ENCODE data around the gene RILPL2.
"Not testable (repeated sequence)": the region's sequence is repeated elsewhere in the genome, so short reads cannot be mapped to it uniquely, and the experiment has no call there.

The RILPL2 gene

GRCh38 chr12:123449856-123450255 lies 13.4 kb upstream of the RILPL2 start:
- no peak for DNase-seq (ENCODE audit: low spot score)

DNA sequence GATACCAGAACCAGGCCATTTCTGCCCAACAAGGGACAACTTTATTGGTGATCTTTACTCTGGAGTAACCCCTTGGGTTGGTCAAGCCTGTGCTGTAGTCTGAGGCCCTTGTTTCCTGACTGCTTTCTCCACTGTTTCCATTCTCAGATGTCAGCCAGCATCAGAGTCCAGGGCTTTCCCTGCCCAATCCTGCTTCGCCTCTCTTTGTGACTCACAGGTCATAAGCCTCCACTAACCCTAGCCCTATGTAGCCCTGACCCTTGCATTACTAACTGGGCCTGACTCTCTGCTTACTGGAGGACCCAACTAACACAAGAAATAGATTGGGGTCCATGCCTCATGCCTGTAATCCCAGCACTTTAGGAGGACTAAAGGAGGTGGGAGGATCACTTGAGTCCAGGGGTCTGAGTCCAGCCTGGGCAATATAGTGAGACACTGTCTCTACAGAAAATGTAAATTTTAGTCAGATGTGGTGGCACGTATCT lies 12.8 kb upstream of the RILPL2 start:
- no peak for DNase-seq (ENCODE audit: low spot score)

DNA sequence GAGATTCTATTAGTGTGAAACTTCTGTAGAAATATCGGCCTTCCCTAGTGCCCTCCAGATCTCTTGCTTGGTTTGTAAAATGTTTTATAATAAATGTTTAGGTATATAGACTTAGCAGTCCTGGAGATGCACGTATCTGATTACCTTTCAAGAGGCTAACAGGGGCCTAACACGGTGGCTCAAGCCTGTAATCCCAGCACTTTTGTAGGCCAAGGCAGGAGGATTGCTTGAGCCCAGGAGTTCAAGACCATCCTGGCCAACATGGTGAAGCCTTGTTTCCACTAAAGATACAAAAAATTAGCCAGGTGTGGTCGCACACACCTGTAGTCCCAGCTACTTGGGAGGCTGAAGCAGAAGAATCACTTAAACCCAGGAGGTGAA lies 9.8 kb upstream of the RILPL2 start:
- no peak for DNase-seq (ENCODE audit: low spot score)

DNA sequence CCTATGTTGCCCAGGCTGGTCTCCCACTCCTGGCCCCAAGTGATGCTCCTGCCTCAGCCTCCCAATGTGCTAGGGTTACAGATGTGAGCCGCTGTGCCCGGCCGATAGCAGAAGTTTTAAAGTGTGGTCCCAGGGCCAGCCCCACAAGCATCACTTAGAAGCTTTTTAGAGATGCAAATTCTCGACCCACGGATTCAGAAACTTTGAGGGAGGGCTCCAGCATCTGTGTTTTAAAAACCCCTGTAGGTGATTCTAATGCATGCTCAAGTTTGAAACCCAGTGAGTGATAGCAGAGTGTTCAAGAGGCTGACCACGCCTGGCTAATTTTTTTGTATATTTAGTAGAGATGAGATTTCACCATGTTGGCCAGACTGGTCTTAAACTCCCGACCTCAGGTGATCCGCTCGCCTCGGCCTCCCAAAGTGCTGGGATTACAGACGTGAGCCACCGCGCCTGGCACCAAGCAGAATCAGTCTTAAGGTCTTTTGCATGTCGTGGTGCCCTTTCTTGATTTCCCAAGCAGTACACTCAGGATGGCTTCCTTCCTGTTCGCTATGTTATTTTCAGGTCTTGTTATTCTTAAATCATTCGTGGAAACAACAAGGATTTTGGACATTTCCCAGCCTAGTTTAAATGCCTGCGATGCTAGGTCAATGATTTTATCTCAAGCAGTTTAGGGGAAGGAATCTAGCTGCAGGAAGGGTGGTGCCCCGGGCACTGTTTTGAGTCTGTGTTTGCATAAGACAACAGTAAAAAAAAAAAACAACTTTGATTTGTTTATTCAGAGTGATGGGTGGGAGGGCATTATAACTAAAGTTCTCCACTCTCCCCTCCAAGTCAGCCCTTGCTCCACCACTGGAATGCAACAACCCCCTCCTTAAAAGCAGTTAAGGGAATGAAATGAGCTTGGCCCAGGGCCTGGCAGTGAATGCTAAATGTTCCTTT lies 9.2 kb upstream of the RILPL2 start:
- no peak for DNase-seq (ENCODE audit: low spot score)

DNA sequence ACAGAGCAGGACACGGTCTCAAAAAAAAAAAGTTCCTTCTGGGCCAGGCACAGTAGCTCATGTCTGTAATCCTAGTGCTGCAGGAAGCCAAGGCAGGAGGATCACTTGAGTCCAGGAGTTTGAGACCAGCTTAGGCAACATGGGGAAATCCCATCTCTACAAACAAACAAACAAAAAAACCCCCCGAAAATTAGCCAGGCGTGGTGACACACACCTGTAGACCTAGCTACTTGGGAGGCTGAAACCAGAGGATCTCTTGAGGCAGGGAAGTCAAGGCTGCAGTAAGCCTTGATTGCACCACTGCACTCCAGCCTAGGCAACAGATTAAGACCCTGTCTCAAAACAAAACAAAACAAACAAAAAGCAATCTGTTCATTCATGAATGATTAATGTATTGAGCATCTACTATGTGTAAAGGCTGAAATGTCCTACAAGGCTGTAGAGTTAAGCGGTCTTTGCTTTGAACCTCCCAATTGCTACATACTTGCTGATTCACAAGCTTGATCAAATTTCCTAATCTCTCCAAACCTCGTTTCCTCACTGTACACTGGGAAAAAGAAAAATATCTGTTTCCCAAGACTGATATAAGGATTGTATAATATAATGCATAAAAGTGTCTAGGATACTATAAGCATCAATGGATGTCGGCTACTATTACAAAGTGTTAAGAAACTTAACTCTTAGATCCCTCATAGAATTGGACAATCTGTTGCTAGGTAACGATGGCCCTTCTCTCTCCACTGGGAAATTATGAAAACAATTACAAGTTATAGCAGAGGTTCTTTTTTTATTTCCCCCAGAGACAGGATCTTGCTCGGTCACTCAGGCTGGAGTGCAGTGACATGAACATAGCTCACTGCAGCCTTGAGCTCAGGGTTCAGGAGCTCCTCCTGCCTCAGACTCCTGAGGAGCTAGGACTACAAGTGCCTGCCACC lies 7.9 kb upstream of the RILPL2 start:
- no peak for DNase-seq (ENCODE audit: low spot score)

GRCh38 chr12:123442774-123443173 lies 6.3 kb upstream of the RILPL2 start:
- no peak for DNase-seq (ENCODE audit: low spot score)

GRCh38 chr12:123441523-123442164 lies 5.2 kb upstream of the RILPL2 start:
- no peak for DNase-seq (ENCODE audit: low spot score)

GRCh38 chr12:123435636-123436016 lies 858 bp downstream of the RILPL2 start:
- no peak for DNase-seq (ENCODE audit: low spot score)

GRCh38 chr12:123433615-123434014 lies 2.9 kb downstream of the RILPL2 start:
- DNase-seq (ENCODE audit: low spot score), result no peak

DNA sequence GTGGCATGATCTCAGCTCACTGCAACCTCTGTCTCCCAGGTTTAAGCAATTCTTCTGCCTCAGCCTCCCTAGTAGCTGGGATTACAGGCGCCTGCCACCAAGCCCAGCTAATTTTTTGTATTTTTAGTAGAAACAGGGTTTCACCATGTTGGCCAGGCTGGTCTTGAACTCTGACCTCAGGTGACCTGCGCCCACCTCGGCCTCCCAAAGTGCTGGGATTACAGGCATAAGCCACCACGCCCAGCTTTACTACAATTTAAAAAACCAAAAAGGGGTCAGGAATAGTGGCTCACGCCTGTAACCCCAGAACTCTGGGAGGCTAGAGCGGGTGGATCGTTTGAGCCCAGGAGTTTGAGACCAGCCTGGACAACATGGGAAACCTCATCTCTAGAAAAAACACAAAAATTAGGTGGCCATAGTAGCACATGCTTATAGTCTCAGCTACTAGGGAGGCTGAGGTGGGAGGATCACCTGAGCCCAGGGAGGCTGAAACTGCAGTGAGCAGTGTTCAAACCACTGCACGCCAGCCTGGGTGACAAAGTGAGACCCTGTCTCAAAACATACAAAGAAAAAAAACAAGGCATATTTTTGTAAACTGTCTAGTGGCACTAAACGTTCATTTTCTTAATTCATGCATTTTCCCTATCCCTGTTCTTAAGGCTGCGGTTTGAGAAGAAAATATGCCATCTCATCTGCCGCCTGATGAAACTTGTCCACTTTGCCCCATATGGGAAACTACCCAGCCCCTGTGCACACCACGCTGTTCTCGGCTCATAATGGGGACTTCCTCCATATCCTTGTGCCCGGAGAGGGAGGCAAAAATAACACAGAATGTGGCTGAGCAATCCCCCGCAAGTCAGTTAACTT lies 4.3 kb downstream of the RILPL2 start:
- DNase-seq (ENCODE audit: low spot score), result not testable (repeated sequence)

- DNase-seq (ENCODE audit: low spot score), result not testable (repeated sequence)
Observed at GRCh38 chr12:123429101-123429500, 7.4 kb downstream of the RILPL2 start.

DNA sequence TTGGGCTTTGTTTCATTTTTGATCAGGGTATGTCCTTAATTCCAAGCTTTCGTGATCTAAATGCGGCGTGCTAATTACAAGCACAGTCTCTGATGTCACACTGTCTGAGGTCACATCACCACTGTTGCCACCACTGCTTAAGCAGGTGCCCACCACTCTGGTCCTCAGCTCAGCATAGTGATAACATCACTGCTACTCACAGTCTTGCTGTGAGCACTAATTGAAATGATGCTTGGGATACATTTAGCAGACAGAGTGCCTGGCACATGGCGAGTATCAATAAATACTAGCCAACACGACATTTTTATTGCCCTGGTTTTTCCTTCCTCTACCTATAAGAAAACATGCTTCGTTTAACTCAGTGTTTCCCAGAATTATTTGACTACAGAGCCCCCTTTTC lies 7.9 kb downstream of the RILPL2 start:
- DNase-seq (ENCODE audit: low spot score), result no peak

DNA sequence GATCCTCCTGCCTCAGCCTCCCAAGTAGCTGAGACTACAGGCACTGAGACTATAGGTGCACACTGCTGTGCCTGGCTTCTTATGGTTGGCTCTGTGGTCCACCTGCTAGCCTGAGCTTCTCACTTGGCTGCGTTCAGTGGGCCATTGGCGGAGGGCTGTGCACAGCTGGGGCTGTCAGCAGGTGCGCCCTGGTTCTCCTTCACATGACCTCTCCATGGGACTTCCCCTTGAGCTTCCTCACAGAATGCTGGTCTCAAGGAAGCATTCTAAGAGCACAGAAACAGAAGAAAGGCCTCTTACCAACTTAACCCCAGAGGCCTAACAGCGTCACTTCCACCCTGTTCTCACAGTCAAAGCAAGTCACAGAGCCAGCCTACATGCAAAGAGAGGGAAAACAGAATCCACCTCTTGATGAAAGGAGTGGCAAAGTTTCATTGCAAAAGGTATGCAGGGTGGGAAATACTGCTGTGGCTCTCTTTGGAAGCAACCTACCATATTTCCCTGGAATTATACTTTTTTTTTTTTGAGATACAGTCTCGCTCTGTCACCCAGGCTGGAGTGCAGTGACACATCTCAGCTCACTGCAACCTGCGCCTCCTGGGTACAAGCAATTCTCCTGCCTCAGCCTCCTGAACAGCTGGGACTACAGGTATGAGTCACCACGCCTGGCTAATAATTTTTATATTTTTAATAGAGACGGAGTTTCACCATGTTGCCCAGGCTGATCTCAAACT lies 9.3 kb downstream of the RILPL2 start:
- DNase-seq (ENCODE audit: low spot score), result no peak

- no peak for DNase-seq (ENCODE audit: low spot score)
Observed at GRCh38 chr12:123421314-123421713, 15.2 kb downstream of the RILPL2 start.

GRCh38 chr12:123410041-123410412 lies 26.5 kb downstream of the RILPL2 start:
- DNase-seq (ENCODE audit: low spot score), result no peak

GRCh38 chr12:123409284-123410040 lies 27.0 kb downstream of the RILPL2 start:
- DNase-seq (ENCODE audit: low spot score), result not testable (repeated sequence)

DNA sequence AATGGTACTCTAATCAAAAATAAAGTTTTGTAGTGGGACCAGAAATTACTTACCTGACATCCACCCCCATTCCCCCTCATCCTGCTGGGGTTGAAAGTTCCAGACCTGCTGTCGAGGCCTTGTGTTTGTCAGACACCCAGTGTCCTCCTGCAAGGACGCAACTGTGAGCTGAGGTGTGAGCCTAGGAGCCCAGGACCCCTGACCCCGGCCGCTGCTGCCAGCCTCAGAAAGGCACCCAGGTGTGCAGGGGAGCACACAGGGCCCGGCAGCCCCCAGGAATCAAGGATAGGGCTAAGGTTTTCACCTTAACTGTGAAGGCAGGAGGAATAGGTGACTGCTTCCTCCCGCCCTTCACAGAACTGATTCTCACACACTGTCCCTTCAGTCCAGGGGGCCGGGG lies 27.9 kb downstream of the RILPL2 start:
- DNase-seq (ENCODE audit: low spot score), result not testable (repeated sequence)

DNA sequence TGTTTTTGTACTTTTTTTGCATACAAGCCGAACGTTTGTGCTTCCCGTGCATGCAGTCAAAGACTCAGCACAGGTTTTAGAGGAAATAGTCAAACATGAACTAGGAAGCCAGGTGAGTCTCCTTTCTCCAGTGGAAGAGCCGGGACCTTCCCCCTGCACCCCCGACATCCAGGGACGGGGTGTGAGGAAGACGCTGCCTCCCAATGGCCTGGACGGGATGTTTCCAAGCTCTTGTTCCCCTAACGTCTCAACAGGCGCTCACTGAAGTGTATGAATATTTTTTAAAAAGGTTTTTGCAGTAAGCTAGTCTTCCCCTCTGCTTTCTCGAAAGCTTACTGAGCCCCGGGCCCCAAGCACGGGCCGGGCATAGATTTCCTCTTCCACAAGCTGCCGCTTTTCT lies 28.6 kb downstream of the RILPL2 start:
- DNase-seq (ENCODE audit: low spot score), result not testable (repeated sequence)

DNA sequence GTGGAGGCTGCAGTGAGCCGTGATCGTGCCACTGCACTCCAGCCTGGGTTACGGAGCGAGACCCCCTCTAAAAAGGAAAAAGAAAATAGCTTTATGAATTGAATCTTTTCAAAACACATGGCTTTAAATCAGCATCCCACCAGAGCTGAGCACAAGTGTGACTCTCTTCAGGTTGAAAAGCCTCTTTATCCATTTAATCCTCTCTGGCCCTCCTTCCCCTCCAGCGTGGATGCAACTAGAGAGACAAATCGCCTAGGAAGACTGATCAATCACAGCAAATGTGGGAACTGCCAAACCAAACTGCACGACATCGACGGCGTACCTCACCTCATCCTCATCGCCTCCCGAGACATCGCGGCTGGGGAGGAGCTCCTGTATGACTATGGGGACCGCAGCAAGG lies 29.2 kb downstream of the RILPL2 start:
- DNase-seq (ENCODE audit: low spot score), result not testable (repeated sequence)

DNA sequence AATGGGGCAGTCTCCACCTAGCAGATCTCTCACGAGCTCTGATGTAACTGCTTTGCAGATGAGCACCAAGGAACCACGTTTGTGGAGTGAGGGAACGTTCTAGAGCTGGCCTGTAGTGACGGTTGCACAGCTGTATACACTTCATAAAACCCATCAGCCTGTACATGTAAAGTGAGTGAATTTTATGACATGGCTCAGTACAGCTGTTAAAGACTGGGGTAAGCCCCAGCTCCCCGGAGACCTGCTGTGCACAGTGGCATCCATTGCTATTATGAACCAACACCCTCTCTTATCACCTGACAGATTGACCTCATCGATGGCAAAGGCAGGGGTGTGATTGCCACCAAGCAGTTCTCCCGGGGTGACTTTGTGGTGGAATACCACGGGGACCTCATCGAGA lies 31.9 kb downstream of the RILPL2 start:
- no peak for DNase-seq (ENCODE audit: low spot score)

All from pons (tissue), 1 donor.